ENCODE results near the gene CEP290.

The CEP290 gene

DNA sequence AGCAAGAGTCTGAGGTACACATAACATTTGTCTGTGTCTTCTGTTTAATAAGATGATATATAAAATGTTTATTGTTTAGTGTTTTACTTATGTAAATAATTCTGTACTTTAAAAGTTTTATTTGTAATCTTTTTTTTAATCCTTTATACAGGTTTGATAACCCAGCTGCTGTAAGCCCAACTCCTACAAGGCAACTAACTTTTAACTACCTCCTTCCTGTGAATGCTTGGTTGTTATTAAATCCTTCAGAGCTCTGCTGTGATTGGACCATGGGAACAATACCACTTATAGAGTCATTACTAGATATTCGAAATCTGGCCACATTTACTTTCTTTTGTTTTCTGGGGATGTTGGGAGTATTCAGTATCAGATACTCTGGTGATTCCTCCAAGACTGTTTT is 24.3 kb upstream of the CEP290 start:
- Histone ChIP-seq H3K9me3 (ENCODE audit: insufficient read depth, low read length) (no peaks in the 10 kb centered on the region), H3K4me2 (ENCODE audit: low read depth, low read length, poor library complexity, severe bottlenecking) (no peak overlapping the region), H3K9me2 (replicated peaks; ENCODE audit: insufficient read depth, low read length) (no peaks in the 10 kb centered on the region), H3K4me3 (ENCODE audit: insufficient read depth, low read length, poor library complexity, severe bottlenecking) (no peak overlapping the region), H3K79me2 (ENCODE audit: insufficient read depth, low read length) (no peaks in the 10 kb centered on the region), H3K27me3 (ENCODE audit: low read length) (no peaks in the 10 kb centered on the region), H3K9ac (ENCODE audit: low read length) (no peak overlapping the region), H3K36me3 (ENCODE audit: low read length) (peaks cover 11% of the 10 kb centered on the region; the same call in 1 of the 2 replicates), H4K20me1 (ENCODE audit: low read depth, low read length) (no peaks in the 10 kb centered on the region), H3K27ac (ENCODE audit: low read depth, low read length) (no peak overlapping the region), H3F3A (ENCODE audit: insufficient read depth) (no peaks in the 10 kb centered on the region), H2AFZ (ENCODE audit: low read depth, low read length, severe bottlenecking) (no peak overlapping the region)
- no peak for TF ChIP-seq EZH2phosphoT487 (conservative IDR thresholded peaks at IDR 0.05; ENCODE audit: low read length)
- TF ChIP-seq, protein P1, sequence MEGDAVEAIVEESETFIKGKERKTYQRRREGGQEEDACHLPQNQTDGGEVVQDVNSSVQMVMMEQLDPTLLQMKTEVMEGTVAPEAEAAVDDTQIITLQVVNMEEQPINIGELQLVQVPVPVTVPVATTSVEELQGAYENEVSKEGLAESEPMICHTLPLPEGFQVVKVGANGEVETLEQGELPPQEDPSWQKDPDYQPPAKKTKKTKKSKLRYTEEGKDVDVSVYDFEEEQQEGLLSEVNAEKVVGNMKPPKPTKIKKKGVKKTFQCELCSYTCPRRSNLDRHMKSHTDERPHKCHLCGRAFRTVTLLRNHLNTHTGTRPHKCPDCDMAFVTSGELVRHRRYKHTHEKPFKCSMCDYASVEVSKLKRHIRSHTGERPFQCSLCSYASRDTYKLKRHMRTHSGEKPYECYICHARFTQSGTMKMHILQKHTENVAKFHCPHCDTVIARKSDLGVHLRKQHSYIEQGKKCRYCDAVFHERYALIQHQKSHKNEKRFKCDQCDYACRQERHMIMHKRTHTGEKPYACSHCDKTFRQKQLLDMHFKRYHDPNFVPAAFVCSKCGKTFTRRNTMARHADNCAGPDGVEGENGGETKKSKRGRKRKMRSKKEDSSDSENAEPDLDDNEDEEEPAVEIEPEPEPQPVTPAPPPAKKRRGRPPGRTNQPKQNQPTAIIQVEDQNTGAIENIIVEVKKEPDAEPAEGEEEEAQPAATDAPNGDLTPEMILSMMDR (IDR thresholded peaks at IDR 0.05; ENCODE audit: insufficient read depth, low read length, poor library complexity, severe bottlenecking), result no peak

DNA sequence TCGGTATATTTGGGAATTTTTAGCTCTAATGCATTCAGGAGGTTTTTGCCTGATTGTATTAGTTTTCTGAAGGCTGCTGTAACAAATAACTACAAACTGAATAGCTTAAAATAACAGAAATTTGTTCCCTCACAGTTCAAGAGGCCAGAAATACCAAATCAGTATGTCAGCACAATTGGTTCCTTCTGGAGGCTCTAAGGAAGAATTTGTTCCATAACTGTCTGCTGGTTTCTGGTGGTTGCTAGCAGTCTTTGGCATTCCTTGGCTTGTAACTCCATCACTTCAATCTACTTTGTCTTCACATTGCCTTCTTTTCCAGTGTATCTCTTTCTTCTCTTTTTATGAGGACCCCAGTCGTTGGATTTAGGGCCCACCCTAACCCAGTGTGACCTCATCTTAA is 21.5 kb upstream of the CEP290 start:
- Histone ChIP-seq H3K4me2 (ENCODE audit: low read depth, low read length, poor library complexity, severe bottlenecking) (no peak overlapping the region), H3K9ac (ENCODE audit: low read length) (no peak overlapping the region), H4K20me1 (ENCODE audit: low read depth, low read length) (no peaks in the 10 kb centered on the region), H3K79me2 (ENCODE audit: insufficient read depth, low read length) (no peaks in the 10 kb centered on the region), H3K9me3 (ENCODE audit: insufficient read depth, low read length) (no peaks in the 10 kb centered on the region), H3K36me3 (ENCODE audit: low read length) (peaks cover 18% of the 10 kb centered on the region; the same call in 1 of the 2 replicates), H3K9me2 (replicated peaks; ENCODE audit: insufficient read depth, low read length) (no peaks in the 10 kb centered on the region), H3K27me3 (ENCODE audit: low read length) (no peaks in the 10 kb centered on the region), H3K4me3 (ENCODE audit: insufficient read depth, low read length, poor library complexity, severe bottlenecking) (no peak overlapping the region), H3F3A (ENCODE audit: insufficient read depth) (no peaks in the 10 kb centered on the region), H3K27ac (ENCODE audit: low read depth, low read length) (no peak overlapping the region), H2AFZ (ENCODE audit: low read depth, low read length, severe bottlenecking) (no peak overlapping the region)
- no peak for TF ChIP-seq EZH2phosphoT487 (conservative IDR thresholded peaks at IDR 0.05; ENCODE audit: low read length)
- TF ChIP-seq, protein P1 (IDR thresholded peaks at IDR 0.05; ENCODE audit: insufficient read depth, low read length, poor library complexity, severe bottlenecking), result no peak

DNA sequence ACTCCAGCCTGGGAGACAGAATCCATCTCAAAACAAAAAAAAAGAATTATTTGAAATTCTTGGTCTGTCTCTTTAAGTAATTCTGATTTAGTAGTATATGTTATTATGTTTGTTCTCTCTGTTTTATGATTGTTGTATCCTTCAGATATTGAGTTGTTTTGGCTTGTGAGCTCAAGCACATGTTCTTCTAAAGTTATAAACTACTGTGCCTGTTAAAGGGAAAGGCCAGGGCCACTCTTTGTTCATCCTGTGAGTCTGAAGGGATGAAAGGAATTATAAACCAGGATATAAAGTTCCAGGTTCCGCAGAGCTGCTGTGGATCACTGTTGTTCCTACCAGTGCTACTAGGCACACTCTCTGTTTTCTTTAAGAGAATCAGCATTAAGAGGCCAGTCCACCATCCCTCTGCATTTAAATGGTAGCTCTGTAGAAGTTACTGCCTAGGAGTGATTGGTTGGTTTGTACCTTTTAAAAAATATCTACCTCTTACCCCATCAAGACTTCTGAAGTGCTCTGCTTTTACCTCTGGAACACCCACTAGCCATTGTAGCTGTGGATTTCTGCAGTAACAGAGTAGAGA is 14.3 kb upstream of the CEP290 start:
- H3F3A ChIP-seq (ENCODE audit: insufficient read depth), result peaks cover 3% of the 10 kb centered on the region; the same call in 1 of the 2 replicates
- H3K27me3 ChIP-seq (ENCODE audit: low read length), result no peaks in the 10 kb centered on the region
- H3K9ac ChIP-seq (ENCODE audit: low read length), result no peak overlapping the region
- peaks cover 7% of the 10 kb centered on the region; the same call in 1 of the 2 replicates for H3K36me3 ChIP-seq (ENCODE audit: low read length)
- H3K9me3 ChIP-seq (ENCODE audit: insufficient read depth, low read length), result no peaks in the 10 kb centered on the region
- H2AFZ ChIP-seq (ENCODE audit: low read depth, low read length, severe bottlenecking), result no peak overlapping the region
- no peak overlapping the region for H3K4me3 ChIP-seq (ENCODE audit: insufficient read depth, low read length, poor library complexity, severe bottlenecking)
- no peaks in the 10 kb centered on the region for H4K20me1 ChIP-seq (ENCODE audit: low read depth, low read length)
- H3K27ac ChIP-seq (ENCODE audit: low read depth, low read length), result no peak overlapping the region
- no peak overlapping the region for H3K4me2 ChIP-seq (ENCODE audit: low read depth, low read length, poor library complexity, severe bottlenecking)
- H3K79me2 ChIP-seq (ENCODE audit: insufficient read depth, low read length), result no peaks in the 10 kb centered on the region
- H3K9me2 ChIP-seq (replicated peaks; ENCODE audit: insufficient read depth, low read length), result no peaks in the 10 kb centered on the region
- TF ChIP-seq, protein P1 (IDR thresholded peaks at IDR 0.05; ENCODE audit: insufficient read depth, low read length, poor library complexity, severe bottlenecking), result no peak
- TF ChIP-seq EZH2phosphoT487 (conservative IDR thresholded peaks at IDR 0.05; ENCODE audit: low read length), result no peak
